Amniotic stem cell (primary cell): Measurements from ENCODE around the gene TGFBR3.
"Not testable (repeated sequence)": the region's sequence is repeated elsewhere in the genome, so short reads cannot be mapped to it uniquely, and the experiment has no call there.

Experiments
- DNase-seq: peaks from one replicate; lab custom pipeline; 2025; lab: John Stamatoyannopoulos, UW

TGFBR3 gene

GRCh38 chr1:91883470-91883869, 2.5 kb downstream of the TGFBR3 start:
- no peak for DNase-seq

GRCh38 chr1:91881280-91881679, 4.7 kb downstream of the TGFBR3 start:
- DNase-seq, result no peak

GRCh38 chr1:91879733-91880132, 6.2 kb downstream of the TGFBR3 start:
- DNase-seq, result no peak

GRCh38 chr1:91877574-91878208, 8.3 kb downstream of the TGFBR3 start:
- no peak for DNase-seq

GRCh38 chr1:91876781-91877573, 9.0 kb downstream of the TGFBR3 start:
- DNase-seq, result no peak

- DNase-seq, result no peak
These were observed 9.9 kb downstream of the TGFBR3 start for GRCh38 chr1:91876040-91876470.

- no peak for DNase-seq
These were observed 11.8 kb downstream of the TGFBR3 start for GRCh38 chr1:91874167-91874566.

- DNase-seq, result no peak
These were observed 13.3 kb downstream of the TGFBR3 start for GRCh38 chr1:91872559-91873081.

- no peak for DNase-seq
These were observed 14.0 kb downstream of the TGFBR3 start for GRCh38 chr1:91872000-91872399.

- DNase-seq, result no peak
These were observed 15.6 kb downstream of the TGFBR3 start for GRCh38 chr1:91870322-91870721.

GRCh38 chr1:91866425-91866824, 19.5 kb downstream of the TGFBR3 start:
- DNase-seq, result no peak

- no peak for DNase-seq
These were observed 21.8 kb downstream of the TGFBR3 start for GRCh38 chr1:91864017-91864700.

- DNase-seq, result no peak
These were observed 22.5 kb downstream of the TGFBR3 start for GRCh38 chr1:91863498-91863897.

GRCh38 chr1:91862120-91862519, 23.8 kb downstream of the TGFBR3 start:
- DNase-seq, result no peak

- DNase-seq, result no peak
These were observed 28.3 kb downstream of the TGFBR3 start for GRCh38 chr1:91857557-91858239.

- DNase-seq, result no peak
These were observed 29.0 kb downstream of the TGFBR3 start for GRCh38 chr1:91856996-91857395.

GRCh38 chr1:91854852-91855534, 31.0 kb downstream of the TGFBR3 start:
- no peak for DNase-seq

- no peak for DNase-seq
These were observed 32.6 kb downstream of the TGFBR3 start for GRCh38 chr1:91853397-91853796.

- DNase-seq, result not testable (repeated sequence)
These were observed 33.9 kb downstream of the TGFBR3 start for GRCh38 chr1:91852011-91852410.

- DNase-seq, result no peak
These were observed 34.6 kb downstream of the TGFBR3 start for GRCh38 chr1:91851130-91852010.

GRCh38 chr1:91850708-91851107, 35.2 kb downstream of the TGFBR3 start:
- DNase-seq, result no peak
